A549 treated with CpdA at 1 μM for 4 hours (cell line): ENCODE results near the gene ZBTB12. TPM values are rescaled to one million over a fixed set of nuclear protein-coding genes. Genes with fewer than 3 reads are reported as not detected.

Experiments used
- total RNA-seq: library from RNA; stranded (reverse); fragments of 200-300 nt; extraction: Qiagen RNA extraction; gene quantifications from 5 replicates; pipeline ENCODE4 v1.2.3, GENCODE V29; 2022; ENCODE audit warnings: low read depth

Gene ZBTB12, protein sequence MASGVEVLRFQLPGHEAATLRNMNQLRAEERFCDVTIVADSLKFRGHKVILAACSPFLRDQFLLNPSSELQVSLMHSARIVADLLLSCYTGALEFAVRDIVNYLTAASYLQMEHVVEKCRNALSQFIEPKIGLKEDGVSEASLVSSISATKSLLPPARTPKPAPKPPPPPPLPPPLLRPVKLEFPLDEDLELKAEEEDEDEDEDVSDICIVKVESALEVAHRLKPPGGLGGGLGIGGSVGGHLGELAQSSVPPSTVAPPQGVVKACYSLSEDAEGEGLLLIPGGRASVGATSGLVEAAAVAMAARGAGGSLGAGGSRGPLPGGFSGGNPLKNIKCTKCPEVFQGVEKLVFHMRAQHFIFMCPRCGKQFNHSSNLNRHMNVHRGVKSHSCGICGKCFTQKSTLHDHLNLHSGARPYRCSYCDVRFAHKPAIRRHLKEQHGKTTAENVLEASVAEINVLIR
- total RNA-seq = 3.2 to 5.4 TPM (median 4.8 TPM) in 5 replicates

DNA sequence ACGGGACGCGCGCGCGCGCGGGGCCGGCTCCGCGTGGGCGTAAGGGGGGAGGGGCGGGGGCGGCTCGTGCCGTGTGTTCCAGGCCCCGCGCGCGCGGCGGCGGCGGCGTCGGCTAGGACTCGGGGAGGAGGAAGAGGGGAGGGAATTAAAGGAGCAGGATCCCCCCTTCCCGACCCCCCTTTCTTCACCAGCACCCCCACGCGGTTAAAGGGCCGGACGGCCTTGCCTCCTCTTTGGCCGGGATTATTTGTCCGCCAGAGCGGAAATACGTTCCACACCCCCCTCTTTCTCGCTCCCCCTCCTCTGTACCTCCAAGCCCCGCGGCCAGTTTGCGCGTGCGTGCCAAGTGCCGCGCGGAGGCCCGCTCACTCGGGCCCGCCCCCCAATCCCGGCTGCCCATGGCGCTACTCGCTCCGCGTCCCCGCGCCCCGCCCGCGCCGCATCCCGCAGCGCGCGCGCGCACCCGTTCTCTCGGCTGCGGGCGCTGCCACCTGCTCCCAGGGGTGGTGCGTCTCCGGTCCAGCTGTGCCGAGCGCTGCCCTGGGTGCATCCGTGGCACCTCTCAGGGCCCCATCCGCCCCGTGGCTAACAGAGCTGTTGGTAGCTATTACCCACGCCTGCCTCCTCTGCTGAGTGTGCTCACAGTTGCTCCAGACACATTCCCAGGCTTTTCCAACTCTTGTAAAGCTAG lies at the start of gene ZBTB12:
TSS of gene ZBTB12 (minus strand) at position 134 of the 691 bp plus-strand sequence. CDS start 781 bp downstream, outside the sequence.

DNA sequence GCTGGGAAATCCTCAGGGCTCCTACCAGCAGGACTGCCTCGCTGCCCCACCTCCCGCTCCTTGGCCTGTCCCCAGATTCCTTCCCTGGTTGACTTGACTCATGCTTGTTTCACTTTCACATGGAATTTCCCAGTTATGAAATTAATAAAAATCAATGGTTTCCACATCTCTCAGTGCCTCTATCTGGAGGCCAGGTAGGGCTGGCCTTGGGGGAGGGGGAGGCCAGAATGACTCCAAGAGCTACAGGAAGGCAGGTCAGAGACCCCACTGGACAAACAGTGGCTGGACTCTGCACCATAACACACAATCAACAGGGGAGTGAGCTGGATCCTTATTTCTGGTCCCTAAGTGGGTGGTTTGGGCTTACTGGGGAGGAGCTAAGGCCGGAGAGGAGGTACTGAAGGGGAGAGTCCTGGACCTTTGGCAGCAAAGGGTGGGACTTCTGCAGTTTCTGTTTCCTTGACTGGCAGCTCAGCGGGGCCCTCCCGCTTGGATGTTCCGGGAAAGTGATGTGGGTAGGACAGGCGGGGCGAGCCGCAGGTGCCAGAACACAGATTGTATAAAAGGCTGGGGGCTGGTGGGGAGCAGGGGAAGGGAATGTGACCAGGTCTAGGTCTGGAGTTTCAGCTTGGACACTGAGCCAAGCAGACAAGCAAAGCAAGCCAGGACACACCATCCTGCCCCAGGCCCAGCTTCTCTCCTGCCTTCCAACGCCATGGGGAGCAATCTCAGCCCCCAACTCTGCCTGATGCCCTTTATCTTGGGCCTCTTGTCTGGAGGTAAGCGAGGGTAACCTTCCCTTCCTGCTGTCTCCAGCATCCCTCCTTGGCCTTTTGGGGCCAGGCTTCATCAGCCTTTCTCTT lies 43.9 kb upstream of the ZBTB12 start, which contains the start of gene CFB:
TSS of gene CFB (plus strand) at position 589 of the 863 bp plus-strand sequence. CDS start at position 716, 127 bp downstream.

DNA sequence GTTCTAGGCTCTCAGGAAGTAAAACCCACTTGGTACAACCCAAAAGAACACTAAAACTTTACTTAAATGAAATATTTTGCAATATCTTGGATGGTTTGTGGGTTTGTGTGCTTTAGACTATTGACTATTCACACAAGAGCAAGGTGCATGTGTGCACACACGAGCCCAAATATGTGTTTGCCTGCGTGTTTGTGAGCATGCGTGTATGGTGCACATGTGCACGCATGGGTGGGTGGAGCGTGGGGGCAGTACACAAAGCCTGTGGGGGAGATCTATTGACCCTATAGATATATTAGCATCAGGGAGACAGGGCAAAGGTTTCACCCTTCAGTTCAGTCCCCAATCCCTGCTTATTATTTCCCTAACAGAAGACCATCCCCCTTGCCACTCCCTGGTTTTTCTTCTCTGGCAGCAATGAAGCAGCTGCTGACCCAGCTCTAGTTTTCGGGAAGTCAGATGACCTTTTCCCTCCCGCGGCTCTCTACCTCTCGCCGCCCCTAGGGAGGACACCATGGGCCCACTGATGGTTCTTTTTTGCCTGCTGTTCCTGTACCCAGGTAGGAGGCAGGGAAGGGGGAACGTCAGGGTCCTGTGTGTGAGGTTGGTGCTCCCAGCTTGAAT lies 25.5 kb upstream of the ZBTB12 start, which contains the start of gene C2:
TSS of gene C2 (plus strand) at position 476 of the 621 bp plus-strand sequence. CDS start at position 512, 36 bp downstream.

DNA sequence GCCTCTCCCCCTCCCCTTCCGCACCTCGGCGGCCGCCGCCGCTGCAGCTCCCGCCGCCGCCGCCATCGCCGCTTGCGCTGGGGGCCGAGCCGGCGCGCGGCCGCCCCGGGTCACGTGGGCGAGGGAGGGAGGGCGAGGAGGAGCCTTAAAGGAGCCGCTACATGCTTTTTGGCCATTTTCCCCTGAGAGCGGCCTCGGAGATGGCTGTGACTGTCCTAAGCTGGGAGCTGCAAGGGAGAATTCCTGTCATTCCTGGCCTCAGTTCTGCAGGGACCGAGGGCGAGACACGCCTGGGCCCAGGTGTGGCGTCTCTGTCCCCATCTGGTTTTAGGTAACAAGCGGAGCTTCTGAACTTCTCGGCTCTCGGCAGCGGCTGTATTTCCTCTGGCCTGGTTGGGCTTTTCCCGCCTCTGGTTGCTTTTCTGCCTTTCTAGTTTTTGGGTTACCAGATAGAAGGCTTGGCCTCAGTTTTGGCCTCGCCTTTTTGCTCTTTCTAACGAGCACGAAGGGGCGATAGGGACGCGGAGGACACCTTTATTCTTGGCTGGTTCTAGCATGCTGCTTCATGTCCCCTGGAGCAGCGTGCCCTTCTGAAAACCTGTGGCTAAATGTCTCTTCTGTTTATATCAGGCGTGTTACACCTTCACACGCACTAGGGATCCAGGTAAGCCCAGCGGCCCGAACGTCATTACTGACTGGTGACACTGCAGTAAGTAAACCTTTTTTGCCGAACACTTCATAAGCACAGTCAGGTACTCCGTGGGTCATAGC lies 4.1 kb downstream of the ZBTB12 start, which contains the start of gene EHMT2:
TSS of gene EHMT2 (minus strand) at position 87 of the 771 bp plus-strand sequence. CDS start at position 66, 21 bp downstream.

DNA sequence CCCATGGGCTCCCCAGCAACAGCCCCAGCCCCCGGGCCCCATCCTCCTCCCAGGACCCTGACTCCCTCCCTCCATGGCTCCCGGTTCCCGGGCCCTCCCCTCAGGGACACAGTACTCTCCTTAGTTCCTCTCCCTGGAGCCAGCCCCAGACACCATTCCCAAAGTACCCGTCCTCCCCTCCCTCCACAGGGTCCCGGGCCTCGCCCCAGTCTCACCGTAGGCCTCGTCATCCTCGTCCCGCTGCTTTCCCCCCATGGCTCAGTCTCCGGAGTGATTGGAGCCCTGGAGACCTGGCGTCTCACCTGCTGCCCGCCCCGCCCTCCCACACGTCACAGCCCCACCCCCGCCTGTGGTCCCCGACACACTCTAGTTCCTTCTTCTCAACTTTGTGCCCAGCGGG lies 23.2 kb downstream of the ZBTB12 start, which contains the start of gene SLC44A4:
TSS of gene SLC44A4 (minus strand) at position 272 of the 400 bp plus-strand sequence. CDS start at position 255, 17 bp downstream.

DNA sequence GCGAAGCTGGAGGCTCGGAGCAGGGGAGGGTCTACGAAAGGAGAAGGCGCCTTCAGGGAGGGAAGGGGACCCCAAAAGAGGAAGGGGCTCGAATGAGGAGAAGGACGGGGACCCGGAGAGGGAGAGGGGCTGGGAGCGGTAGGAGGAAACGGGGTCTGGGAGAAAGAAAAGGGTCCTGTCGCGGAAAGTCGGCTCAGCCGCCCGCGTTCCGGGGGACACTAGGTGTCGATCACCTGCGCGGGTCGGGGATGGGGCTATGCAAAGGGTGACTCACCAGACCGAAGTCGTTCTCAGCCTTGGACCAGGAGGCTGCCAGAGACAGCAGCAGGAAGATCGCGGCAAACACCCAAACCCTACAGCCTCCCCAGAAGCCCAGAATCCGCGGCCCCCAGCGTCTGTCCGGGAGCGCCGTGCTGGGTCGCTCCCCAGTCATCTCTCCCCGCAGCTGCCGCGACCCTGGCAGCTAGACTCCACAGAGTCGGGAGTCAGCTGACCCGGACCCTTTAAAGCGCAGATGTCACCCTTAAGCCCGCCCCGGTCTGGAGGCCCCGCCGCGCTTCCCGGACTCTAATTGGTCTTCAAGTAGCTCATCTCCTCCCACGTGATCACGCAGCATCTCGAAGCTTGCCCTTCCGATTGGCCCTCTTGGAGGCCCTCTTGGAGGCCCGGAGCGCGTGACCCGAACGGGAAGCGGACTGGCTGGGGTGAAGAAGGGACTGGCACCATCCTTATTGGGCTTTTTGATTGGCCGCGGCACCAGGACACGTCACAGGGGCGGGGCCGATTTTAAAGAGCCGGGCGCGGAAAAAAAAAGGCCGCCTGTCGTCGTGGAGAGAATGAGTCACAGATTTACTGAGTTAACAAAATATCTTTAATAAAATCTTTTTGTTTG lies 39.3 kb downstream of the ZBTB12 start, which contains the start of gene NEU1:
TSS of gene NEU1 (minus strand) at position 478 of the 892 bp plus-strand sequence. CDS start at position 433, 45 bp downstream.

Other genes starting within 250 kb of the ZBTB12 start
- 115 to 151 TPM (median 145 TPM) in 5 replicates for gene BAG6, start 249.4 kb downstream of the ZBTB12 start, total RNA-seq
- gene APOM, start 246.2 kb downstream of the ZBTB12 start, total RNA-seq = 1.8 to 4.8 TPM (median 3.2 TPM) in 5 replicates
- gene C6orf47, start 241.3 kb downstream of the ZBTB12 start, total RNA-seq = 10.5 to 13.0 TPM (median 12.2 TPM) in 5 replicates
- 9.3 to 14.1 TPM (median 12.7 TPM) in 5 replicates for gene GPANK1, start 237.1 kb downstream of the ZBTB12 start, total RNA-seq
- gene CSNK2B, start 236.0 kb downstream of the ZBTB12 start, total RNA-seq = 168 to 184 TPM (median 180 TPM) in 5 replicates
- 3.6 to 6.3 TPM (median 5.0 TPM) in 5 replicates for gene LY6G5B, start 232.1 kb downstream of the ZBTB12 start, total RNA-seq
- gene LY6G5C, start 221.0 kb downstream of the ZBTB12 start, total RNA-seq = 0.51 to 2.4 TPM (median 1.4 TPM) in 5 replicates
- gene ABHD16A, start 198.8 kb downstream of the ZBTB12 start, total RNA-seq = 15.6 to 21.2 TPM (median 19.2 TPM) in 5 replicates
- not detected in 5 replicates for gene LY6G6F, start 195.2 kb downstream of the ZBTB12 start, total RNA-seq
- not detected in 5 replicates for gene LY6G6D, start 186.7 kb downstream of the ZBTB12 start, total RNA-seq
- gene LY6G6C, start 180.3 kb downstream of the ZBTB12 start, total RNA-seq = 0.11 TPM in 1 of 5 replicates, not detected in the others
- not detected in 5 replicates for gene MPIG6B, start 178.7 kb downstream of the ZBTB12 start, total RNA-seq
- 25.6 to 30.4 TPM (median 28.7 TPM) in 5 replicates for gene DDAH2, start 172.8 kb downstream of the ZBTB12 start, total RNA-seq
- 495 to 530 TPM (median 516 TPM) in 5 replicates for gene CLIC1, start 165.6 kb downstream of the ZBTB12 start, total RNA-seq
- gene MSH5, start 162.1 kb downstream of the ZBTB12 start, total RNA-seq = 12.1 to 16.5 TPM (median 15.1 TPM) in 5 replicates
- gene SAPCD1, start 139.4 kb downstream of the ZBTB12 start, total RNA-seq = 3.6 to 5.9 TPM (median 4.7 TPM) in 5 replicates
- 0.61 to 2.0 TPM (median 1.5 TPM) in 5 replicates for gene VWA7, start 124.8 kb downstream of the ZBTB12 start, total RNA-seq
- 50.8 to 60.2 TPM (median 57.2 TPM) in 5 replicates for gene VARS1, start 106.3 kb downstream of the ZBTB12 start, total RNA-seq
- 49.7 to 68.8 TPM (median 64.6 TPM) in 5 replicates for gene LSM2, start 95.1 kb downstream of the ZBTB12 start, total RNA-seq
- gene HSPA1L, start 86.8 kb downstream of the ZBTB12 start, total RNA-seq = 1.3 to 2.2 TPM (median 2.1 TPM) in 5 replicates
- gene HSPA1A, start 86.5 kb downstream of the ZBTB12 start, total RNA-seq = 218 to 535 TPM (median 388 TPM) in 5 replicates
- gene HSPA1B, start 74.3 kb downstream of the ZBTB12 start, total RNA-seq = 167 to 379 TPM (median 289 TPM) in 5 replicates
- 25.3 to 37.2 TPM (median 30.6 TPM) in 5 replicates for gene NEU1, start 39.3 kb downstream of the ZBTB12 start, total RNA-seq
- 0.10 to 0.14 TPM (median 0.13 TPM) in 3 of 5 replicates, not detected in the others for gene SLC44A4, start 23.1 kb downstream of the ZBTB12 start, total RNA-seq
- gene EHMT2, start 4.4 kb downstream of the ZBTB12 start, total RNA-seq = 25.6 to 34.6 TPM (median 30.8 TPM) in 5 replicates
- gene C2, start 25.6 kb upstream of the ZBTB12 start, total RNA-seq = 0.19 to 0.66 TPM (median 0.27 TPM) in 5 replicates
- gene CFB, start 44.0 kb upstream of the ZBTB12 start, total RNA-seq = 1.4 to 3.1 TPM (median 2.1 TPM) in 5 replicates
- 74.0 to 93.6 TPM (median 77.4 TPM) in 5 replicates for gene NELFE, start 56.9 kb upstream of the ZBTB12 start, total RNA-seq
- gene SKIC2, start 57.1 kb upstream of the ZBTB12 start, total RNA-seq = 22.7 to 25.6 TPM (median 24.7 TPM) in 5 replicates
- 9.7 to 13.2 TPM (median 11.9 TPM) in 5 replicates for gene DXO, start 70.1 kb upstream of the ZBTB12 start, total RNA-seq
- gene C4A, start 80.0 kb upstream of the ZBTB12 start, total RNA-seq = 0.48 to 1.3 TPM (median 0.98 TPM) in 5 replicates
- 0.56 to 1.3 TPM (median 0.94 TPM) in 5 replicates for gene C4B, start 112.7 kb upstream of the ZBTB12 start, total RNA-seq
- gene CYP21A2, start 136.3 kb upstream of the ZBTB12 start, total RNA-seq = not detected in 5 replicates
- 0.42 to 0.92 TPM (median 0.67 TPM) in 5 replicates for gene TNXB, start 207.3 kb upstream of the ZBTB12 start, total RNA-seq
- 26.8 to 36.7 TPM (median 34.5 TPM) in 5 replicates for gene ATF6B, start 226.2 kb upstream of the ZBTB12 start, total RNA-seq
- 7.0 to 9.3 TPM (median 8.2 TPM) in 5 replicates for gene FKBPL, start 228.2 kb upstream of the ZBTB12 start, total RNA-seq
- 0.45 to 0.98 TPM (median 0.65 TPM) in 5 replicates for gene PRRT1, start 249.9 kb upstream of the ZBTB12 start, total RNA-seq